GM18868 (cell line): ENCODE measurements around the gene ZPLD1.

Experiments used
- ATAC-seq: cut with Tn5 transposase; IDR thresholded peaks from one replicate; pipeline ENCODE4 v1.9.1; 2021; ENCODE audit warnings: mild to moderate bottlenecking, moderate library complexity; ENCODE audit not compliant: unreplicated experiment

The ZPLD1 gene

DNA sequence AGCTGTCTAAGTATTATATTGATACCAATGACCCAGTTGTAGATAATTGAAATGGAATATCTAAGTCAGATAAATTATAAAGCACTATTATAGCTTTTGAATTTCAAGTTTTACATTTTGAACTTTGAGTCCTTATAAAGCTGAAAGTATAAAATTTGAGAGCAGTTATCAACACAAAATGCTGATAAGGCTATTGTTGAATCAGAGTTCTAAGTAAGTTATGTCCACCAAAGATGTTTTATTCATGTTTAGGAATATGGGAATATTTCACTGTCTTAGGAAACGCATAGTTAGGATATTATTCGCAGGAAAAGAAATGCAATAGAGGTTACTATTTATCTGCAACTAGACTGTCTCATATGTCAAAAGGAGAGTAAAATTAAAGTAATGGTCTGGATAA is 29.4 kb downstream of the ZPLD1 start:
- ATAC-seq: no peak

DNA sequence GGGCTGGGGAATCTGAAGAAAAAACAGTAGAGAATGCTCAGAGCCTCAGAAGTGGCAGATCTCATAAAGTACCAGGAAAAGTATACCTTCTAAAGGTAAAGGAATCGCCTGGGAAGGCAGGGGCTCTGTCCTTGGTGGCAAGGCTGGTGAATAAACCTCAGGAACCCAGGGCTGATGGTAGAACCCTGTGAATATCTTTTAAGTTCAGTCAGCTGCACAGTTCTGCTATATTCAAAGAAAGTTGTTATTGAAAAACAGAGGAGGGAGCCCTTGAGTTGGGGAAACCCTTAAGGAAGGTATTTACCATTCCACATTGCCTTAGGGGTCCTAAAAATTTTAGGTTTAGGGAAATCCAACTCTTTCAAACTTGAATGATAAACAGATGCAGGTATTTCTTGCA is 31.2 kb downstream of the ZPLD1 start:
- ATAC-seq: no peak

DNA sequence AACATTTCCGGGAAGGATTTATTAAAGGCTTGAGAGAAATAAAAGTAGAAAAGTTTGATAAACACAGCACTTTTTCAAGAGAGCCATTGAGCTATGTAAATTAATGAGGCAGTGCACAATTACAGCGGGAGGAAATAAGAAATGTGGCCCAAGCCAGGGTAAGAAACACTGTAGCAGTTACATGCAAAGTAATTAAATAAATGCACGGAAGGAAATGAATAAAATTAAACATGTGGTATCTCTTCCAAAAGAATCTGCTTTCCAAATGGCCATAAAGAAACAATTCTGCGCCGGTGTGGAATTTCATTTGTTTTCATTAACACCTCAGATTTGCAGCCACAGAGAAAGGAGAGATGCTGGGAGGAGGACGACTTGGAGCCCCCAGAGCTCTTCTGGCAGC is 35.3 kb downstream of the ZPLD1 start:
- no peak for ATAC-seq

DNA sequence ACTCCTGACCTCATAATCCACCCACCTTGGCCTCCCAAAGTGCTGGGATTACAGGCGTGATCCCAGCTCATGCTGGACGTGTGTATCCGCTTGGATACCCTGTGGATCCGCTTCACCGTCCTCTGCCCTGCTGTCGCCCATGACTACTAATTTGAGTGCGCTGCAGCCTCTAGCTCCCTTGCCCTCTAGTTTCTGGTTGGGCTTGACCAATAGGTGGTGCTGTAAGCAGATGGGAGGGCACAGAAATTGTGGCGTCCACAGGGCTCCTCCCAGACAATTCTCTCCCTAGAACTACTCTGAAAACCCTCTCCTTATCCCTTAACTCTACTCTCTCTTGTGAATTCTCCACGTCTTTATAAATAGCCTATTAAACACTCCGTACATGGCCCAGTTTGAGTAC is 36.2 kb downstream of the ZPLD1 start:
- peak; percentile 61 for ATAC-seq

DNA sequence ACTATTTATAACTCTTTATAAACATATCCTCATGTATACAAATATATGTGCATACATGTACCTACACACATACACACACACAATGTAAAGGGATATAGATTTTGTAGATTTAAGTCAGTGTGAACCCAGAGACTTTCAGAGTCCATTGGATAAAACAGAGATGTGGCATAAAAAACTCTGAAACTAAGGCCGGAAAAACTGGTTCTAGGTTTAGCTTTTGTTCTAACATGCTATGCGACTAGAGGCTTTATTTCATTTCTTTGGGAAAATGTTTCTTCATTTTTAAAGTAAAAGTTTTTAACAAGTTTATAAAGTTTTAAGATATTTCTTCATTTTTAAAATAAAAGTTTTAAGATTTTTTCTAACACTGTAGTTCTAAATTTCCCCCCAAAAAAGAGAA is 36.7 kb downstream of the ZPLD1 start:
- no peak for ATAC-seq

DNA sequence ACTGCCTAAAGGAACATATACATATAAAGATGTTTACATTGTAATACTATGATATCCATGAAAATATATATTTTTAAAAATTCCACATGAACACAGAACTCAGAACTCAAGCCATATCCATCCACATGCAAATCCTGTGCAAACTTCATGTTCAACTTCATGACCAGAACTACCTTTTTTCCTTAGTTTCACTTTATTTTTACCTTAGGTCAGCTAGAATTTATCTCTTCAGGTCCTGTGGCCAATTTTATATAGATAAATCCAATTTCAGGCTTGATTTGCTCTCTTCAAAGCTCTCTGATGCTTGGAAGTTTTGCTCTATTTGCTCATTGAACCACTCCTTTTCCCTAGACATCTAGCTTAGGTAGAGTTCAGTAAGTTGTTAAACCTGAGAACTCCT is 38.8 kb downstream of the ZPLD1 start:
- no peak for ATAC-seq

DNA sequence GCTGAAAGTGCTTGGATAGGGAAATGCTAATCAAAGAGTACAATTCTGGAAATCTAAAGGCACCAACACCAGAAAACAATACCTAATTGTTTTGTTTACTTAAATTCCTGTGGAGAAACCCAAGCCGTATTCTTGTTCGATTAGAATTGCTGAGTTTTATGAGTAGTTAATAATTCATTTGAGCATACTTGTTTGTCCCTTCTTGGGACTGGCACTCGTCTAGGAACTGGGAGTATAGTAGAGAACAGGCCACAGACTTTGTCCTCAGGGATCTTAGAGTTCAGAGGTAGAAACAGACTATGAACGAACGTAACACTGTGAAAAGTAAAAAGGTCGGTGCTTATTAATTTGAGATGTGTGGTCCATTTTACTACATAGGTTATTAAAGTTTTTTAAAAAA is 39.4 kb downstream of the ZPLD1 start:
- ATAC-seq: no peak

DNA sequence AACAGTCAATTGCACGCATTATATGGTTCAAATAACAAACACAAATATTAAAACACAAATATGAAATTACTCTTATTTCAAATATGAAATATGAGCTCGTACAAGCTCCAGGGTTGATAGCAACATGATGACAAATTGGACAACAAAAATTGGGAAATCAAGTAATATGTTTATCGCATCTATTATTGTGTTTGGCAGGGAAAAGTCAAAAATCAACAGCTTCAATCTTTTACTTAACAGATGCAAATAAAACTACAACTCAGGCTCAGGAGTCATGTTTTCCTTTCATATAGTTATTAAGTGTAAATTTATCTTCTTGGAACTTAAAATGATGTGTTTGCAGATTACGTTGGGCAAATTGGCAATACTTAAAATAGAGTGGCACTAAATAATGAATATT is 41.4 kb downstream of the ZPLD1 start:
- no peak for ATAC-seq

DNA sequence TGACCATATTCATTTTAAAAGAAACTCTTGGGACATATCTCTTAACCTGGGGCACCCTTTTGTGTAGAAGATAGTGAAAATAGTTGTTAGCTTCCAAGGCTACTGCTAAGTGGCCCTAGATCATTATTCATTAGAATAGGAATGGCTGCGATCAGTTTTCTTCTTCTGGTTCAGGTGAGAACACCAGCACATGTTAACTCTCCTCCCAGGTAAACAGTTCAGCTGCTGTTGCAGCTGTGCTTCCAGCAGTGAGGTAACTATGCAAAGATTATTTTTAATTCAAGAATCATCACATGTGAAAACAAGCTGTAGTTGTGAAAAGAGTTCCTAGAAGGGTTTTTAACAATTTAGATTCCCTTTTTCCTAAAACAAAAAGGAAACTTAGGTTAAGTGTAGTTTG is 43.3 kb downstream of the ZPLD1 start:
- no peak for ATAC-seq

DNA sequence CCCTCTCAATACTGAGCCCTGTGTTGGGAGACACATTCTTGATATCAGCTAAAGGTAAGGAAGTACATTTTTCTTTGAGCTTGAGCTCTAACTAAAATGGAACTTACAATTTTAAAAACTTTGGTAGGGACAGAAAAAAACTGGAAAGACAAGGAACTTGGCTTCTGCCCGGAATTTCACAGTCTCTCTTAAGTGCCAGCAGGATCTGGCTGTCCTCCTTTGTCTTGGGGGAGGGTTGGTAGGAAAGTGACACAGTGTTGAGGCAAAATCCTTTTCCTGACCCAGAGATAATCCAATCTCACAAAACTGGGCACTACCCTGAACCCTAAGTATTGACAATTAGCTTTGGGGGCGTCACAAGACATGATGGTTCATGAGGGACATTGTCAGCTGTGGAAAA is 45.3 kb downstream of the ZPLD1 start:
- no peak for ATAC-seq

DNA sequence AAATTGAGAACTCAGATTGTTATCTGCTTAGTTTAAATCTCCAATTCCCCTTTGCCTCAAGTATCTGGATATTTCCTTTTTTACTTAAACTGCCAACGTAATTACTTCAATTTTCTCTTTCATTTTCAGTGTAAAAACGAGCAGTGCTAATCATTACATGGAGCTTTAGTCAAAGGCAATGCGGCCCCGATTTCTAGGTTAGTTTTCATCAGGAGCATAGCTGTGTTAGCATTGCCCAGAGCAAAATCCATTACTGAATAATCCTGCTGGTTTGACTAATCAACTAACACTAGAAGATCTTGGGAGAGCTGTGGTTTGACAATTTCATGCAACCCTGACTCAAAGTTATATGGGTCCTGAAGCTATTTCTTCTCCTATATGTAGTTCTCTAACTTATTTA is 46.2 kb downstream of the ZPLD1 start:
- ATAC-seq: no peak

DNA sequence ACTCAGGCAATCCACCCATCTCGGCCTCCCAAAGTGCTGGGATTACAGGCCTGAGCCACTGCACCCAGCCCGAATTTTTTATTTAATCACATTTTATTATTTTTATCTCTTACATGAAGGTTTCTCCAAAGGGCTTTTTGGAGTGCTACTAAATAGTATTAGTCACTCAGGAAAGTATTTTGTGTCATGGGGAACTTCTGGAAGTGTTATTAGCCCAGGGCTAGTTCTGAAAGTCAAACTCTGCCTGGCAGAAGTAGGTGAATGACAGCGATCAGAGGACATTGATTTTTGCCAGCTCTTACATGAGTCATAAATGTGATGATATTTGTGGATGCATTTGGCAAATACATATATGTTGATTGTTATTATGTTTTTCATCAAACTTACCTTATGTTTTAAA is 48.7 kb downstream of the ZPLD1 start:
- no peak for ATAC-seq

DNA sequence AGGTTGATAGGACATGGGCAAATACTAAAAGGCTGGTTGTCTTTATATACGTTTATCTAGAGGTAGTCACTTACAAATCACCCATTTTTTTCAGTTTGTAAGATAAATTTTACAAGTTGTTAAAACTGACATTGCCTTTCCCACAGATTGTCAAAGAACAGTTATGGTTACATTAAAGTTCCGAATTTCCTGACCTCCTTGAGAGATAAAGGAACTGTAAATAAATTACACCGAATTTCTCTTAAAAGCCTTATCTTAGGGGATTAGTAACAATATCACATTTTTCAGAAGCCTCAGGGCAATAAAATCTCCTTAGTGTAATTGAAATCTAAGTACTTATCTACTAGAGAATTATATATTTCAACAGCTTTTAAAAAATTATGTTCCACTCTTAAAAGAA is 49.5 kb downstream of the ZPLD1 start:
- ATAC-seq: no peak

DNA sequence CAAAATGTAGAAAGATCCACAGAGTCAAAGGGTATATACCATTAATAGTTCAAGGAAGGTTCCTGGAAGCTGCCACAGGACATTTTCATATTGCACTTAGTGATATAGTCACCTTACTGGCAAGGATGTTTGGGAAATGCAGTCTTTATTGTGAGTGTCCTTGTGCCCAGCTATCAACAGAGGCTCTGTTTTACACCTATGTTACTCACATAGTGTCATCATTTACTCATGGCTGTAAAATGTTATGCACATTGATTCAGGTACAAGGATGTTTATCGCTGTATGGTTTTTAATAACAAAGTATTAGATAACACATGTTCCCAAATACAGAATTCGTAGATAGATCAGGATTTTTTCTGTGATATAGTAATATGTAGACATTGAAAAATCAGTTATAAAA is 50.9 kb downstream of the ZPLD1 start:
- no peak for ATAC-seq

DNA sequence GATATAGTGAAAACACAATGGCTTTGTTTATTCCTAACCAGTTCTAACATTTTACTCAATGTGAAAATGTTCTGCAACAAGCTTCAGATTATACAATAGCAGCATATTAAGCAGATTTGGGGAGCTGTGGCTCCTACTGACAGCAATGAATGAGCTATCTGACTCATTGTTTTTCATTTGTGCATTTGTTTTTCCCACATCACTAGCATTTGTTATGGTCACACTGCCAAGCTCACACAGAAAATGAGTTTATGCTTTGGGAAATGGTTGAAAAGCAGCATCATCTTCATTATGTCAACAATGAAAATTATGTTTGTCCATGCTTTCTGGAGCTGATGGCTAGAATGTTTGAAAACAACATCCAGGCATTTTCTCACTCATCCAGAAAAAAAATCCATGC is 53.5 kb downstream of the ZPLD1 start:
- no peak for ATAC-seq

DNA sequence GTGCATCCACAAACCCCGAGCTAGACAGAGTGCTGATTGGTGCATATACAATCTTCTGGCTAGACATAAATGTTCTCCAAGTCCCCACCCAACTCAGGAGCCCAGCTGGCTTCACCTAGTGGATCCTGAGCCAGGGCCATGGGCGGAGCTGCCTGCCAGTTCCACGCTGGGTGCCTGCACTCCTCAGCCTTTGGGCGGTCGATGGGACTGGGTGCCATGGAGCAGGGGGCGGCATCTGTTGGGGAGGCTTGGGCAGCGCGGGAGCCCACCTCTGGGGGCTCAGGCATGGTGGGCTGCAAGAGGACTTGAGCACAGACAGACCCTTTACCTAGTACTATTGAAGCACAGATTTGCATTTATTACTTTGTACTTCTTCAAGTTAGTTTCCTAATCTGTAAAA is 57.5 kb downstream of the ZPLD1 start:
- ATAC-seq: no peak

DNA sequence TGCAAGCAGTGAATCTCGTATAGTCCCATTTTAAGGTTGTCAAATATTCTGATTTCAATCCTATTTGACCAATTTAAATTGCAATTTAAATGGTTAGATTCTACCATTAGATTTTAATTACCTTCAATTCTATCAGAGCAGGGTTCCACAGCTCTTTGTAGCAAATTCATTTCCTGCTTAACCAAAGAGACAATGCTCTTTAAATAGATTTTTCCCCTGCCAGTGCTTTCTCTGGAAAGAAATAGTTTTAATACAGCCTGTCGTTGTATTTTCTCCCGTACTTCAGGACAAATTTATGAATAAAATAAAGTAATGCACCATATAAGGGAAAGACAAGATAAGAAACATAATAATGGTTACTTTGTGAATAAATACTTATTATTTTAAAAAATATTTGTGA is 62.8 kb downstream of the ZPLD1 start:
- no peak for ATAC-seq

DNA sequence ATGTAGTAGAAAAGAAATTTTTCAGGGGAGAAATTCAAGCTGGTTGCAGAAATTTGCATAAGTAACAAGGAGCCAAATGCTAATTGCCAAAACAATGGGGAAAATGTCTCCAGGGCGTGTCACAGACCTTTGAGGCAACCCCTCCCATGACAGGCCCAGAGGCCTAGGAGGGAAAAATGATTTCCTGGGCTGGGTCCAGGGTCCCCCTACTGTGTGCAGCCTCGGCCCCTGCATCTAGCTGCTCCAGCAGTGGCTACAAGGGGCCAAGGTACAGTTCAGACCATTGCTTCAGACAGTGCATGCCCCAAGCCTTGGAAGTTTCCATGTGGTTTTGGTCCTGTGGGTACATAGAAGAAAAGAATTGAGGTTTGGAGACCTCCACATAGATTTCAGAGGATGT is 70.7 kb downstream of the ZPLD1 start:
- no peak for ATAC-seq

DNA sequence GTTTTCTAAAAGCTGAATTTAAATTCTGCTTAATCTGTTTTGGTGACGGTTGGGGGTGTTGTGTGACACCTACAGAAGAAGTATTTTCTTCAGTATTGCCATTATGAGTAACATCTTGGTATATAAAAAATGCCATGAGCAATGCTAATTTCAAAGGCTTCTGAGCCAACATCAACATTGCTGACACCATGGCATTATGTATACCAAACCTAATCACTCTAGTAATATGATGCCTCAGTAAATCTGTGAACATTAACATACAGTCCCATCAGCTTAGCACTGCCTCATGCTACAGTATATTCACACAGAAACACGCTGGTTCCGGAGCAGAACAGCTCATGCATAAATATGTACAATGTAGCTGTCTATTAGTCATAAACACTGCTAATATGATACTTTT is 75.8 kb downstream of the ZPLD1 start:
- ATAC-seq: no peak

DNA sequence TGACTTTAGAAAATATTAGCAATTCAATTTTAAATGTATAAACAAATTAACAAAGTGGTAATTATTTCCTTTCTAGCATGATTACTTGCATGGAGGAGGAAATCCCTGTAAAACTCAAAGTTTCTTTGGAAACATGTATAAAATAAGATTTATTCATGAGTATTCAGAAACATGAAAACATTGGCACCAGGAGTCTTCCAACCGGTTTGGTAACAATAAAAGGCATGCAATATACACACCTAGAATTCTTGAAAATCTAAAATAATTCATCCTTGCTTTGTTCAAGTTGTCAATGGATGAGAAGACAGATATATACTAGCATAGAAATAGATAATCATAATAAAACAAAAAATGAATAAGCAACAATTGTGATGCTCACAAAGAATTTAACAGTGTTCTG is 76.4 kb downstream of the ZPLD1 start:
- ATAC-seq: no peak

DNA sequence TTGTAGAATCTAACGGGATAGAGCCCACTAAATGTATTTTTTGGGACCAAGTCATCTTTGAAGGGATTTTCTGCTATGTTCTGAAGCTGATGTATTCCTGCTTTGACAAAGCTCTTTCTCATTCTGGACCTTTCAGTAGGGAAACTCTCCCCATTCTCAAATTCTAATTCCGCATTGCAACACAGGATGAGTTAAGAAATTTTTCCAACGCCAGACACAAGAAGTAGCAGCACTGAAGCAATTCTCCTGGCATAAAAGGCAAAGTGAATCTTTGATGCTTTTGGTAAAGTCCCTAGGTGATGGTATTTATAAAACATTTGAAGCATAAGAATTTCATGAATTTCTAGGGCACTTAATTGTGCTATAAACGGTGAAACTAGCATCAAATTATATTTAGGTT is 76.8 kb downstream of the ZPLD1 start:
- no peak for ATAC-seq

DNA sequence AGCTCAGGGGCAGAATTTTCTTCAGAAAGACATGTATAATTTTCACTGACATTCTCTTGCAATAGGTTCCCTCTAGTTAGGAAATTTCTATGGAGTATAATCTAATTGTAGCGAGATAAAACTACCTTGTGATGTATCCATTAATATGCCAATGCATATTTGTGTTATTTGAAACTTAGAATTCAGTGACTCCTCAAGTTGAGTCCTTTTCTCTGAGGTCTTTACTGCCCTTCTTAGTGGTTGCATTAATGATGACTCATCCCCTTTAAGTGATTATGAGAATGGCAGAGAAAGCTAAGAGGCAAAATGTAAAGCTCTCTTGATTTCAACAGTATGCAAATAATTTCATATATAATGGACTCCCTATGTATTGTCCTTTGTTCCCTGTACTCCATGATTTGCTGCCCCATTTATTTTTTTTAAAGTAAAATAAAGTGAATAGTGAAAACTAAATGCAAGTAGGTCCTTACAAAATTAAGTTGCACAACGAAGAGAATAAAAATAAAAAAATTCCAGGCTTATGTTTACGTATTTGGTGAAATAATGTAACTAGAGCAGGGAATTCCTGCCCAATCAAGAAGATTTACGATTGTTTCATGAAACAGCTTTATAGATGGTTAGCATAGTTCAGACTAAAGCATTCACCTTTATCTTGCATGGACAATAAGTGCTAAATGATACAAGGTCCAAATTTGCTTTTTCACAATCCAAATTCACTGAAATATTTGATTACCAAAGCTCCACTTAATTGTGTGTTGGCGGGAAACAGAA is 78.1 kb downstream of the ZPLD1 start:
- no peak for ATAC-seq

DNA sequence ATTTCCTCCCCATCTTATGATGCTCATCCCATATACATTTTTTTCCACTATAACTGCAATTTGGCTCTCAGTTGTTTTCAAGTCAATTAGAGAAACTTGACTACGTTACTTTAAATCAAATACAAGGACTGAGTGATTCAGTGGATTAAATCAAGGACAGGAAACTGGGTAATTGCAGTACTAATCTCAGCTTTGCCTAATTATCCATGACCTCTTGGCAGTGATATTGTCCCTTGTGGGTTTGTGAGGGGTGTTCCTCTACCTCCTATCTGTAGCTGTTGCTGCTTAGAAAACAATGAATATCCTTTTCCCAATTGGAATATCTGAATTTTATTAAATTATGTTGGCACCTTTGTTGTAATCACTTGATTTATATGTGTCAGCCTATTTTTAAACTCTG is 79.4 kb downstream of the ZPLD1 start:
- ATAC-seq: no peak
